GM21723 (cell line): ENCODE results near the gene FHIT.

Experiments
- ATAC-seq: cut with Tn5 transposase; IDR thresholded peaks from one replicate; pipeline ENCODE4 v1.9.1; 2021; ENCODE audit warnings: mild to moderate bottlenecking, moderate library complexity; ENCODE audit not compliant: unreplicated experiment

Gene FHIT

DNA sequence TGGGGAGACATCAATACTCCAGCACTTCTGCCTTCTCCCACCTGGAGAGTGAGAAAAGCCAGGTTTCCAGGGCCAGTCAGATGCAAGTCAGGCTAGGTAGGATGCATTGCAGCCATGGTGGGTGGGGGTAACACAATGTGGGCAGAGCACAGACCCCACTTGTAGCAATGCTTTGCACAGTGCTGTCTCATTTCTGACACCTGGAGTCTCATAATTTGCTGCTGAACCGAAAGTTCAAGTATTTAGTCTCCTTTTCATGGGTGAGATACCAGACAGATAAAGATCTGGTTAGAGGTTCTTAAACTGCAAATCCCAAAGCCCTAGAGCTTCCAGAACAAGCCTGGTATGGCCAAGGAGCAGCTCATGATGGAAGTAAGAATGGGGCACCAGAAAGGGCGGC, 1321.1 kb downstream of the FHIT start:
- ATAC-seq, result no peak

DNA sequence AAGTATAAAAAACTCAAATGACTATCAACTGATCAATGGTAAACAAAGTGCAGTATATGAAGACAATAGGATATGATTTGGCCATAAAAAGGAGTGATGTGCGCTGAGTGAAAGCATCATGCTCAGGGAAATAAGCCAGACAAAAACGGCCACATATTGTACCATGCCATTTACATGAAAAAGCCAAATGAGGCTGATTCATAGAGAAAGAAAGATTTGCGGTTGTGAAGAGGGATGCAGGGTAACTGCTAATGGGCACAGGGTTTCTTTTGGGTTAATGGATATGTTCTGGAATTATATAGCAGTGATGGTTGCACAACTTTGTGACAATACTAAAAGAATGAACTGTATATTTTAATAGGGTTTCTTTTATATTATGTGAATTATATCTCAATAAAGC, 1324.2 kb downstream of the FHIT start:
- ATAC-seq, result no peak

- no peak for ATAC-seq
Measured at GRCh38 chr3:59925946-59926345, 1325.3 kb downstream of the FHIT start.

DNA sequence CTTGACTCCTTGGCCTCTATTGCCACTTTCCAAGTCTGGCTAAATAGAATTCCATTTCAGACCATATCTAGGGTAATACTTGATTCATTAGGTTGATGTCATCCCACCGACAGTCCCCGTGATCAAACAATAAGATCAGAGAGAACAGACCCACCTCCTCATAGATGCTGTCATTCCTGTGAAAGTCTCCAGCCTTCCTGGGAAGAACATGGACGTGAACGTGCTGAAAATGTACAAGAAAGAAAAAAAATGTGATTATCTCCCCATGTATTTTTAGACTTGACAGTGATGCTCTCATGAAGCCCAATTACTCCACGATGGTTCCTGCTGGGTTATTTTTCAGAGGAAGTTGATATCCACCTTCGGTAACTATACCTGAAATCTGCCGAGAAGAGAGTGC, 1329.1 kb downstream of the FHIT start:
- no peak for ATAC-seq

DNA sequence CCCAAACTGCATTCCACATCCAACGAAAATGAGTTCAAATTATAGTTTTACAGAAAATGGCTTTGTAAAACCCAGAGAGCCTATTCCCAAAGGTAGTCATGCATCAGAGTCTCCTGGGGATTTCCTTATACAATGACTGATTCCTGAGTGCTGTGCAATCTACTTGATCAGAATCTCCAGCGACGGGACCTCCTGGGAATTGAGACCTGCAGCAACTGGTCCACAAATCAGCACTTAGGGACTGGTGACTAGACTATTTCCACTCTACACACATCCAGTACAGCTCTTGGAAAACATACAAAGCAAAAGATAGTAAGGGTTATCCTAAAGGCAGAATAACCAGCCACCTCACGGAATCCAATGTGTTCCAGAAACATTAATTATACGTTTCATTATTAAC, 1330.4 kb downstream of the FHIT start:
- ATAC-seq, result no peak

DNA sequence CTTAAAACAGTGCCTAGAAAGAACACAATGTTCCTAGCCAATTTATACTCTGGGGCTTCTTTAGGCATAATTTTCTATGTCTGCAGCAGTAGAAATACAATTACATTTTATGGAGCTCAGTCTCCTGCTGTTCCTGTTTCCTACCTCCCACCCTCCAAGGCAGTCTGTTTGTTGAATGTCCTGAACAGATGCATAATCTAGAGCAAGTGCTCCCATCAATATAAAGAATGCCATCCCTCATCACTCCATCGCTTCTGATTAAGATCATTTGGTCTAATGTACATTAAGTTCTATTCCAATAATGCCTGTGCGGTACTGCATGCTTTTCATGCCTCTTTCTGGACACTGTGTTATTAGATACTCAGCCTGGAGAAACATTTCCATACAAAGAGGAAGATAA, 1331.7 kb downstream of the FHIT start:
- no peak for ATAC-seq

DNA sequence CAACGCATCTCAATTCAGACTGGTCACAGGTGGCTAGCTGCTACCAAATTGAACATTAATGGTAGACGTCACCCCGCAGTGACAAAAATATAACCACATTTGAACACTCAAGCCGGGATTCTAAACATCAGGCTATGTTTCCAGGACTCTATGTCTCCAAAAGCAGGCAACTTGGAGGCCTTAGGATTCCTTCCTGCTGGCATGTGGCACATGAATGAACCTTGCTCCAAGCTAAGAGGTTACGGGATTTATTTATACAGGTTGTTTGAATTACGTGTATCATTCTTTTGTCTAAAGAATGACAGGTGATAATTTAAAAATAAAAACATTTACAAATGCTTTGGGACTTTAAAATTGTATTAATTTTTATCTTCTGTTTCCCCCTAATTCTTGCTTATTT, 1337.0 kb downstream of the FHIT start:
- ATAC-seq, result no peak

DNA sequence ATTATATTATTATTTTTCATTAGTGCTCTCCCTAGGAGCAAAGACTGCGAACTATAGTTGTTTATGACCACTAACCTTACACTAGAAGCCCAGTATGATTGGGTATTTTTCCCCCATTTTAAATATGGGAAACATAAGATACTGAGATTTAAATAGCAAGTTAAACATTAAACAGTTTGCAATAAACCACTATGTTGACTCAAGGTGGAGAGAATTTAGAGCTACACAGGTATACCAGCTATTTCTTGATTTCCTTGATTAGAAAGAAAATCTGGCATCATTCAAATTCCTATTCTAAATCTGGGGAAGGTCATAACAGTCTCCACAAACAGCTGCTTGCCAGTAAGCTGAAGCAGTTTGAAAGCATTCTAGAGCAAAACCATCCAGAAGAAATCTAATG, 1337.6 kb downstream of the FHIT start:
- ATAC-seq, result no peak

GRCh38 chr3:59908701-59909100, 1342.6 kb downstream of the FHIT start:
- no peak for ATAC-seq

DNA sequence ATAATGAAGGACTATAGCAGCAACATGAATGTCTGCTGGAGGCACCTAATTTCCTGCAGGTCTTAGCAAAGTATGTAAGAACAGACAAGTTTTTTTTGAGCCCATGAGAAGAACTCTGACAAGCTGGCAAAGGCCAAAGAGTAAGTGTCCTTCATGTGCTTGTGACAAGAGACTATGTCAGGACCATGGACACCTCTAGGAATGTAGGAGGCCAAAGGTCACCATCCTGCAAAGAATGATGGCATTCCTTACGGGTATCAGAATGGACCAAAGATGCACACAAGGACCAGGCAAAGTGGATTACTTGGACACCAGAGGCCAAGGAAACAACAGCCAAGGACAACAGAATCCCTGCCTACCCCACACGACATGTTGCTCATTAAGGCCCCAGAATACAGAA, 1343.0 kb downstream of the FHIT start:
- no peak for ATAC-seq

DNA sequence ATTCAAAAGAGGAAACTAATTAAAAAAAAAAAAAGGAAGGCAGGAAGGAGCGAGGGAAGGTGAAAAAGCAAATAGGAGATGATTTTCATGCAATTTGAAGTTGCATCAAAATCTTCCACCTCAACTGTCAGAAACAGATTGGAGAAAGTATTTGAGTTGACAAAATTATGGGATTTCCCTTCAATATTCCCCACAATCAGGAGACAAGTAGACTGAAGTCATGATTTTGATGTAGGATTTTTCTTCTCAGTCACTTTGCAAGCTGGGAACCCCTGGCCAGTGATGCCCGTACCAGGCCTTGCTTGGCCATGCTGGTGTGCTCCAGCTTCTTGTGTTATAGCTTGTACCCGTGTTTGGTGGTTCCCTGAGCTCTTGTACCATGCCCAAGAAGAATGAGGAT, 1347.0 kb downstream of the FHIT start:
- ATAC-seq, result no peak

- ATAC-seq, result no peak
Measured at GRCh38 chr3:59899061-59899460, 1352.2 kb downstream of the FHIT start.

GRCh38 chr3:59895972-59896371, 1355.3 kb downstream of the FHIT start:
- ATAC-seq, result no peak

DNA sequence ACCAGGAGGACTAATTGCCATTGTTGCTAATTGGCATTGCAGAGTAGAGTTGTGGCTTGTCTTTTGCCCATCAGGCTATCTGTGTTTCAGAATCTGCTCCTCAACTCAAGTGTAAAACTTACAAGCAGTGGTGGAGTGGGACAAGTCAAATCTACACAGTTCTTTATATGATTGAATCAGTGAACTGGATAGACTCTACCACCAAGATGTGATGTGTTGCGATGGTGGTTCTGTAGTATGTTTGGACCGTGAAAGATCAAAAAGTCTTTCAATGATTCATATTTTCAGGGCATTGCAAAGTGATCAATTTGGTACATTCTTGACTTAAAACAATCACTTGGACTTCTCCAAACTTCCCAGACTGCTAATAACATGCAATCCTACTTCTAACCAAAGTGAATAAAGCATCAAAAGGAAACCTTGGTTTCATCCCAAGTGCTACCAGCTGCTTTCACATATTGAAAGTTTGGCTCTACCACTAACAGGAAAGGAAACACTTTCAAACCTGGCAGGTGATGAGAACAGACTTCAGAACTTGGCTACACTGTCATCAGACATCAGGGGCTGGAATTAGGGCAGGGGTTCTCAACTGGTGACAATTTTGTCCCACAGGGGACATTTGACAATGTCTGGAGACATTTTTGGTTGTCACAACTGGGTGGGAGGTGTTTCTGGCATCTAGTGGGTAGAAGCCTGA, 1356.7 kb downstream of the FHIT start:
- no peak for ATAC-seq

- no peak for ATAC-seq
Measured at GRCh38 chr3:59890639-59891038, 1360.6 kb downstream of the FHIT start.

- no peak for ATAC-seq
Measured at GRCh38 chr3:59886790-59887189, 1364.5 kb downstream of the FHIT start.

GRCh38 chr3:59885899-59886400, 1365.3 kb downstream of the FHIT start:
- no peak for ATAC-seq

GRCh38 chr3:59885101-59885500, 1366.2 kb downstream of the FHIT start:
- ATAC-seq, result no peak

DNA sequence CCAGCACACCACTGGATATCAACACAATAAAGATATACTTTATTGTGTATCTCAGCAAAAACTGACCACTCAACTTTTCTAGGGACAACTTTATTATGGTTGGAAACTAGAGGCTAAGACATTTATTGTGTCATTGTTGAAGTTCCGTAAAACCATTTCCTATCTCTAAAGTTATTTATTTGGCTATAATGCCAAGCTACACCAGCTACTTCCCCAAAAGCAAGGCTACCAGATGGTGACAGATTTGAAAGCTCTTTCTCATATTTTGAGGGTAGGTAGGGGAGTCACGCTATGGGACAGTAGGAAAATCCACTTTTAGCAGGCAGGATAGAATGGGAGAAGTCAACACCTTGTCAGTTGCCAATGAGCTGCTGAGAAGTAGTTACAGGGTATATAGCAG, 1366.8 kb downstream of the FHIT start:
- ATAC-seq, result no peak

DNA sequence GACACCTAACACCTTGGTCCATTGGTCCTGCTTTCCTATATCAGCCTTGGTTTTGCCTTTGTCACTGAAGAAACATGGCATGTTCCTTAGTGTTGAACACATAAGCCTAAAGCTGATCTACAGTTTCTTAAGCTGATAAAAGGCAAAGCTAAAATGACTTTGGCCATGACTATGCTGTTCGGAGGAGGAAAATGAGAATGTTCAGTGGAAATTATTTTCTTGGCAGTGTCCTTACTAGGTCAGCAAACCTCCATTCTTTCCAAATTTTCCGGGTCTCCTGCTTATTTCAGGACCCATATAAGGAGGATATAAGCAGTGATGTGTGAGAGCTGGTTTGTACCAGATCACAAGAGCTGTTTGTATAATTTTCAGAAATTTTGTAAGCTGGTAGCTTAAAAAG, 1368.5 kb downstream of the FHIT start:
- no peak for ATAC-seq

- ATAC-seq, result no peak
Measured at GRCh38 chr3:59880717-59881116, 1370.5 kb downstream of the FHIT start.

DNA sequence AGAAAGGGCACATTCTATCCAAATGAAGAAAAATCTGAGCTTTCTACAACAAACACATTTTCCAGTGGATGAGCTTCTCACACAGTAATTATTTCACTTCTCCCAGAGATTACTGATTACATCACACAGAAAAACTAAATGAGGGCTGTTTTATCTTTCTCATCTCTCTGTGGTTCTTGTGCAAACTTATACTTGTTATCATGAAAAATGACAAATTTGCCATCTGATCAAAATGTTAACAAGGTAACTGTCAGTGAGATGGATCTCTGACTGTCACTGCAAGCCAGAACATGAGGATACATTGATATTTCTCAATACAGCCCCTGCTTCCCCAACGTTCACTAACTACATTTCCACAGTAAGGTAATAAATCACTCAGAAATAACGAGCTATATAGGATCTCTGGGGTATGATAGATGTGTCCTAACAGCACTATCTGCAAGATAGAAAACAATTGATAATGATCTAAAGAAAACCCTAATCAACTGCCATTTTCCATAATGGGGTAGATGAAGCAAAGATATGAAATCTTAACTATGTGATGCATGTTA, 1372.1 kb downstream of the FHIT start:
- no peak for ATAC-seq

GRCh38 chr3:59878038-59878427, 1373.2 kb downstream of the FHIT start:
- ATAC-seq, result no peak
